AG20443 (cell line): Measurements from ENCODE around the gene POLR3E.
A peak's percentile ranks its signal among the peaks of the same experiment; 100 is the strongest.

Source experiments
- DNase-seq: peaks from one replicate; pipeline ENCODE4 v3.0.0; 2012; ENCODE audit warnings: low spot score, mixed read lengths

The POLR3E gene, protein sequence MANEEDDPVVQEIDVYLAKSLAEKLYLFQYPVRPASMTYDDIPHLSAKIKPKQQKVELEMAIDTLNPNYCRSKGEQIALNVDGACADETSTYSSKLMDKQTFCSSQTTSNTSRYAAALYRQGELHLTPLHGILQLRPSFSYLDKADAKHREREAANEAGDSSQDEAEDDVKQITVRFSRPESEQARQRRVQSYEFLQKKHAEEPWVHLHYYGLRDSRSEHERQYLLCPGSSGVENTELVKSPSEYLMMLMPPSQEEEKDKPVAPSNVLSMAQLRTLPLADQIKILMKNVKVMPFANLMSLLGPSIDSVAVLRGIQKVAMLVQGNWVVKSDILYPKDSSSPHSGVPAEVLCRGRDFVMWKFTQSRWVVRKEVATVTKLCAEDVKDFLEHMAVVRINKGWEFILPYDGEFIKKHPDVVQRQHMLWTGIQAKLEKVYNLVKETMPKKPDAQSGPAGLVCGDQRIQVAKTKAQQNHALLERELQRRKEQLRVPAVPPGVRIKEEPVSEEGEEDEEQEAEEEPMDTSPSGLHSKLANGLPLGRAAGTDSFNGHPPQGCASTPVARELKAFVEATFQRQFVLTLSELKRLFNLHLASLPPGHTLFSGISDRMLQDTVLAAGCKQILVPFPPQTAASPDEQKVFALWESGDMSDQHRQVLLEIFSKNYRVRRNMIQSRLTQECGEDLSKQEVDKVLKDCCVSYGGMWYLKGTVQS

DNA sequence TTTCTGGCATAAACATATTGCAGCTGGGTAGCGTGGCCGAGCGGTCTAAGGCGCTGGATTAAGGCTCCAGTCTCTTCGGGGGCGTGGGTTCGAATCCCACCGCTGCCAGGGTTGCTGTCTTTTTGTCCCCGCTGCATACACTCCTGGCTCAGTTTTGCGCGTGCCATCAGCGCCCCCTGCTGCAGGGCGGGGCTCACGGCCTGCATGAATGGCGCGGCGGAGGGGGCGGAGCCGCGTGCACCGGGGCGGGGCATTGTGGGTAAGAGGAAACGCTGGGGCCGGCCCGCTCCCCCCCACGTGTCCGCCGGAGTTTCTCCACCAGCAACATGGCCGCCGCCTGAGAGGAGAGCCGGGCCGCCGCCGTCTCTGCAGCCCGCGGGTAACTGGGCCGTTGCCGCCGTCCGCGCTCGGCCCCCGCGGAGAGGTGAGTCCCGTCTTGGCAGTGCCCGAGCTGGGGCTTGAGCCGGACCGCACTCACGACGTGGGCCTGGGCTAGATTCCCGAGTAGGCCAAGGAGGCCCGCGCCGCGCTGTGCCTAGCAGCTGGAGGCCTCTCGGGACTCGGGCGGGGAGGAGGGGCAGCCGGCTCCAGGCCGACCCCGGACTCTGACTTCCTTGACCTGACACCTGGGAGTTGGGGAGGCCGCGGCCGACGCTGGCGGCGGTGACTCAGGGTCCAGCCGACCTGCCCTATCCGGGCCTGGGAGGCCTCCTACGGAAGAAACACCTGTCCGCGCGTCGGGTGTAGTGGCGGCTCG, at the start of gene POLR3E:
POLR3E (plus strand) TSS at position 296 of the 757 bp plus-strand sequence. CDS start 5,560 bp downstream, outside the sequence.
- DNase-seq, result peak; percentile 99

GRCh38 chr16:22250522-22250921, 46.7 kb upstream of the POLR3E start:
- DNase-seq, result peak; percentile 30

GRCh38 chr16:22252317-22252716, 44.9 kb upstream of the POLR3E start:
- DNase-seq, result no peak

DNA sequence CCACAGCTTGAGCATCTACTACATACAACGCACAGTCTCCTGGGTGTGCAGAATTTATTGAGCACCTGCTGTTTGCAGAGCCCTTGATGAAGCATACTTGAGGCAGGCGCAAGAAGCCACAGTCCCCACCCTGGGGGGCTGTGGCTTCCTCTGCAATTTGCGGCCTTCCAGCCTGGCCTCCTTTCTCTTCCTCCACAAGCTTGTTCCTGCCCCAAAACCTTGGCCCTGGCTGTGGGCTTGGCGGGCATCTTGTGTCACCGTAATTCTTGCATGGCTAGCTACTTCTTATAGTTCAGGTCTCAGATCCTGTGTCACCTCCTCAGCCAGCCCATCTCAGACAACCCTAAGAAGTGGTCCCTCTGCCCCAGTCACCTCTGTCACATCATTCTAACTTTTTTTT, 43.9 kb upstream of the POLR3E start:
- DNase-seq, result no peak

DNA sequence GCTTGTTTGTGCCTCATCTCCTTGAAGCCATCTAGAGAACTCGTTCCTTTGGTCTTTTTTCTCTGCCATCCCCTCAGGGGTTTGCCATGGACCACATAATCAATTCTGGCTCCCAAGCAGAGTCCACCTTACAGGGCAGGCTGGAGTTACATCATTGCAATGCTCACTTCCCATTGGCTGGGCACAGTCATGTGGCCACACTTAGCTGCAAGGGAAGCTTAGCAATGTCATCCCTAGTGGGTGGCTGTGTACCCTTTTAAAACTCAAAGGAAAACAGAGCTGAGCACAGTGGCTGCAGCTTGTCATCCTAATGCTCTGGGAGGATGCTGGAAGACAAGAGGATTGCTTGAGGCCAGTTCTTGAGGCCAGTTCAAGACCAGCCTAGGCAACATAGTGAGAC, 41.9 kb upstream of the POLR3E start:
- DNase-seq, result no peak

DNA sequence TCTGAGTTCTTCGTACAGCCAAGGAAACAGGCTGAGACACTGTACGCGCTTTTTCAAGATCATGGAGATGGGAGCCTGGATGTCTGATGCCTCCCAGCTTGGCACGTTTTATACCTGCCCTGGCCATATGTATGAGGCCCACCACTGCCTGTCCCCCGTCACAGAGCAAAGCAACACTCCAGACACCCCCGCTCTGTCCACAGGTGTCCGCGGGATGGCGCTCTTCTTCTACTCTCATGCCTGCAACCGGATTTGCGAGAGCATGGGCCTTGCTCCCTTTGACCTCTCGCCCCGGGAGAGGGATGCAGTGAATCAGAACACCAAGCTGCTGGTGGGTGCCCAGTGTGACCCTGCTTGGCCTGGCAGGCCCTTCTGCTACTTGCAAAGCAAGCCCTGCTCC, 39.8 kb upstream of the POLR3E start:
- DNase-seq, result no peak

DNA sequence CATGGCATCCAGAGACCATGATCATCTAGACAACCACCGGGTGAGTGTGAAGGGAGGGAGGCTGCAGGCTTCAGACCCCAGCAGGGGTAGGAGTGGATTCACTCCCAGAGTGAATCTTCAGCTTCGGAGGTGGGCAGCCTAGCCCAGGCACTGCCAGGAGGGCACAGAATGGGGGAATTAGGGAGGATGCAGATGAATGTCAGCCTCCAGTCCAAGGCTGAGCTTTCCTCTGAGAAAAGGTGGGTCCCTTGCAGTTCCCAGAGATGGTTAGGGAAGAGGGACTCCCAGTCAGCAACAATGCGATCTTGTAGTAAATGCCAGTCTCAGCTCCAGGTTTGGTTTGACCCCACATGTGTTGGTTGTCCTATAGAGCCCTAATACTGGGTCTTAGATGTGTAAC, 36.7 kb upstream of the POLR3E start:
- no peak for DNase-seq

DNA sequence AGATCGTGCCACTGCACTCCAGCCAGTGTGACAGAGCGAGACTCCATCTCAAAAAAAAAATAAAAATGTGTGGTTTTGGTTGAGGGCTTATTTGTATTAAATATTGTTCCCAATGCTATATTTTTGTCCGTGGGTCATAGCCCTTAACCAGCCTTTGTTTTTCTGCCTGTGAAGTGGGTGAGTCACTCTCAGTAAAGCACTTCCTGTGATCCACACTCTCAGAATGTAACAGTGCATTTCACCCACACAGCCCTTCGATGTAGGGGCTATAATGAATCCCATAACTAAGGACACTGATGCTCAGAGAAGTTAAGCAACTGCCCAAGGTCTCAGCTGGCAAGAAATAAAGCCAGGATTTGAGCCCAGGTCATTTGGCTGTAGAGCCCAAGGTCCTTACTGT, 34.7 kb upstream of the POLR3E start:
- DNase-seq, result no peak

DNA sequence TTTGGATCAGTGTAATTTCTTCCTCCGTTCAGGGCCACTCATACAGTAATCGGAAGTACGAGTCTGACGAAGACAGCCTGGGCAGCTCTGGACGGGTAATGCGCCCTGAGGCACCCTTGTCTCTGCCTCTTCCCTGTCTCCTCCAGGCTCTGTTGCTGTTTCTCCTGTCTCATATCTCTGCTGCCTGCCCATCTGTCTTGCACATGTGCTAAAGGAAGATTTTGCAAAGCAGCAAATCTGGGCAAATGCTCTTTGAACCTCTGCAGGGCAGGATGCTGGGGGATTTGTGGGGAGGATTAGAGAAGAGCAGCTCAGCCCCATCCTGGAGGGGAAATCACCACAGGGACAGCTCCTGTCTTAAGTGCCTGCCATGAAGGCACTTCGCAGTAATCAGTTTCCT, 32.4 kb upstream of the POLR3E start:
- no peak for DNase-seq

DNA sequence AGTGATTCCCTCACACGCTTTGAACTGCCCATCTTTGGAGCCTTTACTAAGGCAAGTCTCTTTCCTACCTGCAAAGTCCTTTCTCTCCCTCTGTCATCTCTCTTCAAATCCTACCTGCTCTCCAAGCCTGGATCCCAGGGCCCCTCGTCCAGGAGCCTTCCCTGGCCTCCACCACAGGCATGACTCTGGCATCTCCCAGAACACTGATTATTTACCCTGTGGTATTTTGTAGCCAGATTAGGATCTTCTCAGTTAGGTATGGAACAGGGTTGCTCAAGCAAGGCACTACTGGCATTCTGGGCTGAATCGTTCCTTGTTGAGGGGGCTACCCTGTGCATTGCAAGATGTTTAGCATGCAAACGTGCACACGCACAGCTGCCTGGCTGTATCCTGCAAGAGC, 31.9 kb upstream of the POLR3E start:
- DNase-seq, result no peak

GRCh38 chr16:22266546-22266945, 30.7 kb upstream of the POLR3E start:
- no peak for DNase-seq

- no peak for DNase-seq
Observed at GRCh38 chr16:22267764-22268163, 29.4 kb upstream of the POLR3E start.

DNA sequence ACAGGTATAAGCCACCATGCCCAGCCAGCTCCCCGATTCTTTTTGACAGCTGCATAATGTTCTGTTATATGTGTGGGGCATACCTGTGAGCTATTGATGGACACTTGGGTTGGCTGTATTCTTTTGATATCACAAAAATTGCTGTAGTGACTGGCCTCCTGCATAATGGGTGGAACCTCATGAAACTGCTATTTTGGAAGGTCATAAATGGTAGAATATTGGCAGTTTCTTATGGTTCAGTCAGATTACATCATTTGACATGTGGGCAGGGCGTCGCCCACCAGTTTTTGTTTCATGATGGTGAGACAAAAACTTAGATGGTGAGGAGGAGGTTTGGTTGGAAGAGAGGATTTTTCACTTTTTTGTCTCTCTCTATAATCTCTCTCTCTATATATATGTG, 26.7 kb upstream of the POLR3E start:
- no peak for DNase-seq

- DNase-seq, result no peak
Observed at GRCh38 chr16:22272870-22273650, 24.1 kb upstream of the POLR3E start.

DNA sequence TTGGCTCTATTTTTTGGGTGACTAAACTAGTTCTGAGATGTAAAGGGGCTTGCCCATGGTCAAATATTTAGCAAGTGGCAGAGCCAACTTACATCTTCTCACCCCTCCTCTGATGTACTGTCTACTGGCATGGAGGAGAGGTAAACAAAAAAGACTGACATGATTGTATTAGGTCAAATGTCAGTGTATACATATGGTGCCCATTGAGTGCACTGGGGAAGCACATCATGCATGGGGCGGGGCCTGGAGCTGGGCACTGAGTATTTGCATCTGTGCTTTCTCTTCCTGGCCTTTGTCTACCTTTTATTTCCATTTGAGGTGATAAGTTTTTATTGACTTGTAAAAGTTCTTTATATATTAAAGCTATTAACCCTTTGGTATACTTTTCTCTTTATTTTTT, 22.3 kb upstream of the POLR3E start:
- no peak for DNase-seq

DNA sequence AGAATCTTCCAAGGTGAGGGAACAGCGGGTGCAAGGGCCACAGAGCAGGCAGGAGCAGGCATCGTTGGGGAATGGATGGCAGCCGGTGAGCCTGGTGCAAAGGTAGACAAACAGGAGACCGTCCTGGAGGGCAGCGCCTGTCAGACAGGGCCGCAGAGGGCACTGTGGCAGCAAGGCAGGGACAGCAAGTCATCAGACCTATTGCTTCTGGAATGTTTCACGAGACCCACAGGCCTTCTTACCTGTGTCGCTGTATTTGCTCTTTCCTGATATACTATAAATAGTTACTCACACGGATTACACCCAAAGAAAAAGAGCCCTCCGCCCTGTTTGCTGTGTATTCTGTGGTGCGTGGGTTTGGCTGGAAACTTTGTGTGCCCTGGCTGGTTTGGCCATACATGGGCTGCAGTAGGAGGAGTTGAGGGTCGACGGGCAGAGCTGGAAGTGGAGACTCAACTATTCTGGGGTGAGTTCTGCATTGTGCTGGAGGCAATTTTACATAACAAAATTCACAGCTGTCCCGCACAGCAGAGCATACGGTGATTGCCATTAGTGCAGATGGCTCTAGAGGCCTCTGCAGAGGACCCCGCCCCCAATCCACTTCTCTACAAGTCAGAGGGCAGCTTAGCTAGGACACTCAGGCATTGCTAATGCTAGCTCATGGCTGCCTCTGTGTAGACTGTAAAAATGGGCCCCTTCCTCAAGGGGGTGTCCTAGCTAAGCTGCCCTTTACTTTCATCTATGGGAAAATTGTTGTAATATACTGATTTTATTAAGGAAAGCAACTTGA, 18.6 kb upstream of the POLR3E start:
- no peak for DNase-seq

DNA sequence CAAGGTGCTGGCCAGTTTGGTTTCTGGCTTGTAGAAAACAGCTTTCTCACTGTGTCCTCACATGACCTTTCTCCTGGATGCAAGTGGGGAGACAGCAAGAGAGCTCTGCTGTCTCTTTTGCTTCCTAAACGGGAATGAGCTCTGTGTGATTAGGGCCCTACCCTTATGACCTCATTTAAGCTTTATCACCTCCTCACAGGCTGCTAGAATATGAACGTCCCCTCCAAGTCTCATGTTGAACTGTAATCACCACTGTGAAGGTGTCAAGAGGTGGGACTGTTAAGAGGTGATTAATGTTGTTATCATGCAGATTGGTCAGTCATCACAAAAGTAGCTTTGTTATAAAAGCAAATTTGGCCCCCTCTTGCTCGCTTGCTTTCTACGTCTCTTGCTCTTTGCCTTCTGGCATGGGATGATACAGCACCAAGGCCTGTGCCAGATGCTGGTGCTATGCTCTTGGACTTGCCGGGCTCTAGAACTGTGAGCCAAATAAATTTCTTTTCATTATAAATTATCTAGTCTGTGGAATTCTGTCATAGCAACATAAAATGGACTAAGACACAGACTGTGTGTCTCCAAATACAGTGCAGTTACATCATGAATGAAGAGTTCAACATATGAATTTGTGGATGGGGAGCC, 14.8 kb upstream of the POLR3E start:
- no peak for DNase-seq

DNA sequence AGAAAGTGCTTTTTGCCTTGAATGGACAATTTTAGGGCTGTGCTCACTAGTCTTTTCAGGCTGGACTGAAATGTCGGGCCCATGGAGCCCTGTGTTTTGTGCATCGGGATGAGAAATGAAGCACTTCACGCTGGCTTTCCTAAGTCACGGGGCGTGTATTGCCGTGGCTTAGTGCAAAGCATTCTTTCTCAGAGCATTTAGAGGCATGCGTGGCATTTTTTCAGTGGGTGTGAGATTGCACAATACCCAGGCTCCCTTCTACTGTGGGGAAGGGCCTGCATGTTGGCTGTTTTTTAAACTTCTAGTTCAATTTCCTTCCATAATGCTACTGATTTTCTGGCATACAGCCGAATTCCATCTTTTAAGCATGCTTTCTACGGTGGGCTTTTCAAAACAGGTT, 12.6 kb upstream of the POLR3E start:
- no peak for DNase-seq

DNA sequence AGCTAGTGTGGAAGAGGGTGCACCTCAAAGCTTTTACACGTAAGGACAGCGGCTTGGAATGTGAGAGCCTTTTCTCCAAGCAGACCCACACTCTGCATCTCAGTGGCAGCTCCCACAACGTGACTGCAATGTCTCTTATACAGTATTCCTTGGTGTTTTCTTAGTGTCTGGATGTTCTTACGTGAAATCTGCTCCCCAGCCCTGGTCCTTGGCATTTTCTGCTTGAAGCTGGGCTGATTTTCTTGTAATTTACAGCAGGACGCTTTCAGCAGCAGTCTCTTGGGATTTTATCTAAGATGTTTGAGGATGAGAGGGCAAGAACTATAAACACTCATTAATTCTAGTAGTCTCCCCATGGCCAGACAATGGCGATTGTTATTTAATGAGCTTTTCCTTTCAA, 12.1 kb upstream of the POLR3E start:
- no peak for DNase-seq

DNA sequence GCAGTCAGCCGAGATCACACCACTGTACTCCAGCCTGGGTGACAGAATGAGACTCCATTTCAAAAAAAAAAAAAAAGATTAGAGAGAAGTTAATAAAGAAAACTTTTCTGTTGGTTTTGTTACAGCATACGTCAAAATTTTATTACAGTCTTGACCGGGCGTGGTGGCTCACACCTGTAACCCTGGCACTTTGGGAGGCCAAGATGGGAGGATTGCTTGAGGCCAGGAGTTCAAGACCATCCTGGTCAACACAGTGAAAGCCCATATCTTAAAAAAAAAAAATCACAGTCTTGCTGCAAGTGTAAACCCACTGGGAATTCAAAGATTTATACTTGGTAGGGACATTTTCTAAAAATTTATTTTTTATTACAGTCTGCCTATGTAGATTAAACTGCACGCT, 6.2 kb upstream of the POLR3E start:
- no peak for DNase-seq

GRCh38 chr16:22291860-22292318, 5.3 kb upstream of the POLR3E start:
- no peak for DNase-seq
